ENCODE data around the gene BOK. TPM values are rescaled to one million over a fixed set of nuclear protein-coding genes. Genes with fewer than 3 reads are reported as not detected.

The BOK gene
- total and polyA plus RNA-seq, 2 of the 13 experiments (the other 11 are each of a cell fraction or from before 2014, with no cell fraction given): 35.5 to 39.2 TPM

- TF ChIP-seq ZNF503 (CRISPR knock-in tag; IDR thresholded peaks at IDR 0.05) (peak; percentile 56), ZNF235 (CRISPR knock-in tag; IDR thresholded peaks at IDR 0.05; ENCODE audit: borderline replicate concordance) (no peak), FIP1L1 (IDR thresholded peaks at IDR 0.05; ENCODE audit: borderline replicate concordance, insufficient read depth, low read depth, low read length) (no peak), HOXD1 (CRISPR knock-in tag; IDR thresholded peaks at IDR 0.05) (peak; percentile 26; the same call in 1 of the 2 replicates), PRPF4 (IDR thresholded peaks at IDR 0.05; ENCODE audit: low read depth, low read length, poor library complexity, severe bottlenecking) (no peak), HMG20A (CRISPR knock-in tag; IDR thresholded peaks at IDR 0.05; ENCODE audit: borderline replicate concordance) (no peak), MXD4 (CRISPR knock-in tag; IDR thresholded peaks at IDR 0.05) (peak; percentile 58; the same call in 1 of the 2 replicates), ZC3H4 (CRISPR knock-in tag; IDR thresholded peaks at IDR 0.05; ENCODE audit: borderline replicate concordance) (no peak), ZBTB38 (CRISPR knock-in tag; IDR thresholded peaks at IDR 0.05) (no peak; the same call in 1 of the 2 replicates), ZNF264 (CRISPR knock-in tag; IDR thresholded peaks at IDR 0.05) (peak; percentile 55; the same call in 1 of the 2 replicates), PITX1 (CRISPR knock-in tag; IDR thresholded peaks at IDR 0.05) (no peak), MED1 (CRISPR knock-in tag; IDR thresholded peaks at IDR 0.05) (no peak; the same call in 1 of the 2 replicates), ZNF335 (CRISPR knock-in tag; IDR thresholded peaks at IDR 0.05) (no peak; the same call in 1 of the 2 replicates), ZNF281 (CRISPR knock-in tag; IDR thresholded peaks at IDR 0.05; ENCODE audit: borderline replicate concordance) (no peak), CEBPG (CRISPR knock-in tag; IDR thresholded peaks at IDR 0.05) (no peak), ZNF577 (CRISPR knock-in tag; IDR thresholded peaks at IDR 0.05; ENCODE audit: borderline replicate concordance, low read depth) (no peak), NFYB (CRISPR knock-in tag; IDR thresholded peaks at IDR 0.05) (no peak), ZNF605 (CRISPR knock-in tag; IDR thresholded peaks at IDR 0.05) (no peak; the same call in 1 of the 2 replicates), ZNF354B (CRISPR knock-in tag; IDR thresholded peaks at IDR 0.05) (no peak), FOXA1 (IDR thresholded peaks at IDR 0.05) (no peak), FOXA1 (CRISPR knock-in tag; IDR thresholded peaks at IDR 0.05) (peak; percentile 30), GRHL1 (CRISPR knock-in tag; conservative IDR thresholded peaks at IDR 0.05) (no peak)
- TF ChIP-seq, protein P1, sequence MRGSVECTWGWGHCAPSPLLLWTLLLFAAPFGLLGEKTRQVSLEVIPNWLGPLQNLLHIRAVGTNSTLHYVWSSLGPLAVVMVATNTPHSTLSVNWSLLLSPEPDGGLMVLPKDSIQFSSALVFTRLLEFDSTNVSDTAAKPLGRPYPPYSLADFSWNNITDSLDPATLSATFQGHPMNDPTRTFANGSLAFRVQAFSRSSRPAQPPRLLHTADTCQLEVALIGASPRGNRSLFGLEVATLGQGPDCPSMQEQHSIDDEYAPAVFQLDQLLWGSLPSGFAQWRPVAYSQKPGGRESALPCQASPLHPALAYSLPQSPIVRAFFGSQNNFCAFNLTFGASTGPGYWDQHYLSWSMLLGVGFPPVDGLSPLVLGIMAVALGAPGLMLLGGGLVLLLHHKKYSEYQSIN (CRISPR knock-in tag; IDR thresholded peaks at IDR 0.05; ENCODE audit: borderline replicate concordance): no peak
Measured at GRCh38 chr2:241559323-241560161, 997 bp downstream of the BOK start (continued).
